Adrenal gland (tissue), 5 donors: Measurements from ENCODE around the gene CNDP1.

Experiments
- POLR2A ChIP-seq, 2 donors: fragments of 450-650 bp; IDR thresholded peaks; one replicate each; pipeline ENCODE4 v1.6.1; 2017; ENCODE audit warnings: antibody characterized with exemption in 2 of 2, mild to moderate bottlenecking in 2 of 2, moderate library complexity in 1 of 2
- TF ChIP-seq, protein P1 (sequence below), 6 experiments: fragments of 450-650 bp in 4 of 6; fragments of 200-600 bp in 2 of 6; sonication (generic) in 1 of 6; IDR thresholded peaks; 1 replicate in 5 of 6; 2 replicates in 1 of 6; pipeline versions ENCODE4 v1.5.1 to v1.8.0; 2016 to 2021; ENCODE audit warnings: antibody characterized with exemption in 6 of 6, mild to moderate bottlenecking in 2 of 6, moderate library complexity in 1 of 6
- donor health status: DM: no; HTN: no; CAD: no.

- TF ChIP-seq, protein P1, sequence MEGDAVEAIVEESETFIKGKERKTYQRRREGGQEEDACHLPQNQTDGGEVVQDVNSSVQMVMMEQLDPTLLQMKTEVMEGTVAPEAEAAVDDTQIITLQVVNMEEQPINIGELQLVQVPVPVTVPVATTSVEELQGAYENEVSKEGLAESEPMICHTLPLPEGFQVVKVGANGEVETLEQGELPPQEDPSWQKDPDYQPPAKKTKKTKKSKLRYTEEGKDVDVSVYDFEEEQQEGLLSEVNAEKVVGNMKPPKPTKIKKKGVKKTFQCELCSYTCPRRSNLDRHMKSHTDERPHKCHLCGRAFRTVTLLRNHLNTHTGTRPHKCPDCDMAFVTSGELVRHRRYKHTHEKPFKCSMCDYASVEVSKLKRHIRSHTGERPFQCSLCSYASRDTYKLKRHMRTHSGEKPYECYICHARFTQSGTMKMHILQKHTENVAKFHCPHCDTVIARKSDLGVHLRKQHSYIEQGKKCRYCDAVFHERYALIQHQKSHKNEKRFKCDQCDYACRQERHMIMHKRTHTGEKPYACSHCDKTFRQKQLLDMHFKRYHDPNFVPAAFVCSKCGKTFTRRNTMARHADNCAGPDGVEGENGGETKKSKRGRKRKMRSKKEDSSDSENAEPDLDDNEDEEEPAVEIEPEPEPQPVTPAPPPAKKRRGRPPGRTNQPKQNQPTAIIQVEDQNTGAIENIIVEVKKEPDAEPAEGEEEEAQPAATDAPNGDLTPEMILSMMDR (IDR thresholded peaks at IDR 0.05), result no peak
- TF ChIP-seq POLR2A (IDR thresholded peaks at IDR 0.05), result no peak
Measured at GRCh38 chr18:74540652-74541421, 6.5 kb downstream of the CNDP1 start.
